GM18502 (cell line): Measurements from ENCODE around the gene LATS1.
A peak's percentile ranks its signal among the peaks of the same experiment; 100 is the strongest.
"Not testable (repeated sequence)": the region's sequence is repeated elsewhere in the genome, so short reads cannot be mapped to it uniquely, and the experiment has no call there.

Source experiments
- ATAC-seq: cut with Tn5 transposase; IDR thresholded peaks from one replicate; pipeline ENCODE4 v1.9.1; 2021; ENCODE audit warnings: mild to moderate bottlenecking; ENCODE audit not compliant: unreplicated experiment, poor library complexity

LATS1 gene

GRCh38 chr6:149681209-149681608 lies 36.7 kb downstream of the LATS1 start:
- no peak for ATAC-seq

DNA sequence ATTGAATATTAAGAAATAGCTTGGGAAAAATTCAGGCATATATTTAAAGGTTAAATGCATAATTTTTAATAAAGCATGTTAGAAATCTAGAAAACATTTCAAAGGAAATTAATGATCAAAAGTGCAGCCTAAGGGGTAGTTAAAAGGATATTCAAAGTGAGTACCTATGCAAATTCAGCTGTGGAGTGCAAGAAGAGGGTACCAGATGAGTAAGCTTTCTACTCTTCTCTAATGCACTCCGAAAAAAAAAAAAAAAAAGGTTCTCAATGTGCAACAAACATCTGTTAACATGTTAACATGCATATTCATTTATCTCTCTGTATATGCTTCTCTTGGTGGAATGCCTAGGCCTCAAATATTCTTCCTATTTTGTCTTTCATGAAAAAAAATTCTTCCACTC lies 37.4 kb downstream of the LATS1 start:
- no peak for ATAC-seq

GRCh38 chr6:149672265-149672664 lies 45.6 kb downstream of the LATS1 start:
- not testable (repeated sequence) for ATAC-seq

DNA sequence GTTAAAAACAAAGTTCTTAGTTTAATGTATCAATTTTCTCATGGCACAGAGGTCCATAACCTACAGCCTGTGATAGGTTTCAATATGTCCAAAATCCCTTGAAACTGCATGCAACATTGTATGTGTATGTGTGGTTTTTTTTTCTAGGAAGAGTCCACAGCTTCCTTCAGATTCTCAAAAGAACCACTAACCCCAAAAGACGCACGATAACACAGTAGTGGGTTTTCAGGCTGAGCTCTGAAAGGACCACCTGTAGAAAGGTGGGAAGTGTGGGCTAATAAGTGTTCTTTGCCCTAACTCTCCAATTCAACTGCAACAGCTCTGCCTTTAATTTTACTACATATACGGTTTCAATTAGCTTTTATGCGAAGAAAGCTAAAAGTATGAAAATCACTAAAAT lies 57.9 kb downstream of the LATS1 start:
- ATAC-seq = no peak

GRCh38 chr6:149657441-149657840 lies 60.5 kb downstream of the LATS1 start:
- no peak for ATAC-seq

DNA sequence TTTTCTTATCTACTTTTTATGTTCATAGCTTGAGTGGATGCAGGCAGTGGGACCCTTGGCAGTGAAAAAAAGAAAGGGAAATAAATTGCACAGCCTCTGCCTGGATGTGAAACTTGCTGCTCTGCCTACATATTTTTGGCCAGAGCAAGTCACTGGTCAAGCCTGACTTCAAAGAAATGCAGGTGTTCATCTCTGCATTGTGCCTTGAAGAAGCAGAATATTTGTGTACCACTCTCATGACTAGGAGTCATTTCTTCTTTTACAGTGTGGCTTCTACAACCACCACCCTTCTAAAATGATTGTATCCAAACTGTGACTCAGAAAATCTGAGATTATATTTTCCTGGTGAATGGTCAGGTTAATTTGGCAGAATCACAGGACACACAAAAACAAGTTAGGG lies 66.8 kb downstream of the LATS1 start:
- no peak for ATAC-seq

GRCh38 chr6:149648148-149649145 lies 69.5 kb downstream of the LATS1 start, which contains the start of gene KATNA1:
TSS of gene KATNA1 (minus strand) at chr6:149648714. CDS start at chr6:149638547, 10,167 bp downstream.
- peak; percentile 91 for ATAC-seq

DNA sequence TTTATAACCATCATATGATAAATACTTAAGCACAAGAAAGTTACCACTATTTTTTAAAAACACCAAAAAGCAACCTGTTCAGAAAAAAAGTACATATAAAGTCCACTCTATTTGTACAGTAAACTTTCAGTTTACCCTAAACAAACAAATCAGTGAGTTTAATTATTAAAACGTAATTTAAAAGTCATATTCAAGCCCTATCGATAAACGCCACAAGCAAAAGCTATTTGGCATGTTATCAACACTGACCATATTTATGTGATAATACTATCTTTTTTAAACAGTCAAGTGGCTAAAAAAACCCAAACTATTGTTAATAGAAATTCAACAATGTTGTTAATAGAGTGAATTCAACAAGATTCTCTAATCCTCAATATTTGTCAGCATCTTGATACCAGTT lies 71.3 kb downstream of the LATS1 start:
- ATAC-seq = no peak

GRCh38 chr6:149642829-149643580 lies 74.9 kb downstream of the LATS1 start:
- peak; percentile 65 for ATAC-seq

DNA sequence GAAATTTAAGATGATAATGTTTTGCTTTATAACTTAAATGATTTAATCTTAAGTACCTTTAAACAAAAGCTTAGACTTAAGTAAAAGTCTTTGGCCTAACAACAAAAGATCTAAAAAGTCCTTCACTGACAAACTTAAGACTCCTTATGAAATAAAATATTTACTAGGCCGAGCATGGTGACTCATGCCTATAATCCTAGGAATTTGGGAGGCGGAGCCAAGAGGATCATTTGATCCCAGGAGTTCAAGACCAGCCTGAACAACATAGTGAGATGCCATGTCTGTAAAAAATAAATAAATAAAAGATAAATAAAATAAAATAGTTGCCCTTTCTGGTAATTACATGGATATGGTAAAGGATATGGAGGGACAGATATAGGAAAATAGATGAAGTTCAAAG lies 81.8 kb downstream of the LATS1 start:
- no peak for ATAC-seq

DNA sequence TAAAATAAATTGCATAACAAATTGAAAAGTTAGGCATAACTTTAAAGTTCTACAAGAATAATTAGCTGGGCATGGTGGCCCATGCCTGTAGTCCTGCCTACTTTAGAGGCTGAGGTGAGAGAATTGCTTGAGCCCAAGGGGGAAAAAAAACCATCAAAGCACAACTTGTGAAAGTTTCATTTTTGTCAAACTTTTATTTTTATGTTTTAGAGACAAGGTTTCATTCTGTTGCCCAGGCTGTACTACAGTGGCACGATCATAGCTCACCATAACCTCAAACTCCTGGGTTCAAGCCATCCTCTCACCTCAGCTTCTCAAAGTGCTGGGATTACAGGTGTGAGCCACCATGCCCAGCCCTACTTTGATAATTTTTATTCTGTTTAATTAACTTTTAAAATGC lies 83.6 kb downstream of the LATS1 start:
- no peak for ATAC-seq

DNA sequence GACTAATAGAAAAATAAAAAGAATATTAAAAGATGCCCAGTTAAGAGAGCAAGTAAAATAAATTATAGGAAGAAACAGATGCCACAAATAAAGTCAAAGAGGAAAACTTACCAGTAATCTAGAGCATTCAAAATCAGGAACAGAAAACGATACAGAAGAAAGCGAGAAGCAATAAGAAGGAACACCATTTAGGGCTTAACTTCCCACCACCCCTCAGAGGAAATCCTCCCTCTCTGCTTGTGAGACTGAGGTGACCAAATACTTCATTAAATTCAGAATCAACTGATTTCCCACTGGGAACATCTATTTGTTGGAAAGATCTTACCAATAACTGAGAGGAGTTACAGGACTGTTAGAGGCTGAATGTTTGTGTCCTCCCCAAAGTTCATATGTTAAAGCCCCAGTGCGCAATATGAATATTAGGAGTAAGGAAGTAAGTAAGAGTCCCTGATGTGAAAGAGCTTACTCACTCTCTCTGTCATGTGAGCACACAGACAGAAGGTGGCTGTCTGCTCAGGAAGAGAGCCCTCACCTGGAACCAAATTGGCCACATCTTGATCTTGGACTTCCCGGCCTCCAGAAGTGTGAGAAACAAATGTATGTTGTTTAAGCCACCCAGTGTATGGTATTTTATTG lies 88.9 kb downstream of the LATS1 start:
- ATAC-seq = peak; percentile 88

DNA sequence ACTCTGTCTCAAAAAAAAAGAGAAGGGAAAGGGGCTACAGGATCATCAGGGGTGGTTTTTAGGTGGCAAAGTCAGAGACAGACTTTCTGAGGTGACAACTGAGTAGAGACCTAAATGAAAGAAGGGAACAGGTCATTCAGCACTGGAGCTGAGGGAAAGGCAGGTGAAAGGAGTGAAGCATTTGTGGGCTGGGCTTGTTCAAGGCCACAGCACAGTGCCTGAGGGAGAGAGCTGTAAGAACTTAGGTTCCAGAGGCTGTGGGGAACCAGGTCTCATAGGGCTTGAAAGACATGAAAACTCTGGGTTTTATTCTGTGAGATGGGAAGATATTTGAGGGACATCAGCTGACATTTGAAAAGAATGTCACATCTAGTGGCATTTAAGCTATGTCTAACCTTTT lies 90.2 kb downstream of the LATS1 start:
- ATAC-seq = no peak

GRCh38 chr6:149615805-149616204 lies 102.1 kb downstream of the LATS1 start:
- ATAC-seq = no peak

GRCh38 chr6:149614337-149614736 lies 103.6 kb downstream of the LATS1 start:
- ATAC-seq = no peak

DNA sequence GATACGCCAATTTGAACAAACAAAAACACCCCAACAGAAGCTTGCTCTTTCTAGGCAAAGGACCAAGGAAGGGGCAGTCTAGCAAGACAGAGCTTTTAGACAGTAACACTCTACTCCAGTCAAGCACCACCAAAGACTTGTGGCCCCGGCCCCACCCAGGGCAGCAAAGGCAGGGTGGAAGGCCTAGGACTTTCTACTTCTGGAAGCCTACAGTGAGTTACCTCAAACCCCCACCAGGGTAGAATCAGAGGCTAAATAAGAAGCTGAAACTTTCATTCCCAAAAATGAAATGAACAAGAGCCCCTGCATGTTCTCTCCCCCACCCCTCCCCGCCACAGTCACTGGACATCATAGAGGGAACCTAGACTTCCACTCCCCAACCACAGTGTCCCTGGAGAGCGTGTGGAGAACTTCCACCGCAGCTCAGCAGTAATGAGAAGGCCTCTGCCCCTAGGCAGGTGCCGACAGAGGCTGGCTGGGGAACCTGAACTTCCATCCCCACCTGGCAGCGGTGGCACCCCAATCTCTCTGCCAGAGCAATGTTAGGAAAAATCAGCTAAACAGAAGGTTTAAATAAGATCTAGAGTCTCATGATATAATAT lies 109.4 kb downstream of the LATS1 start:
- no peak for ATAC-seq
